Adrenal gland (tissue), 5 donors: ENCODE results near the gene PEPD.
A peak's percentile ranks its signal among the peaks of the same experiment; 100 is the strongest.

ENCODE experiments used
- CTCF ChIP-seq, 6 experiments: fragments of 450-650 bp in 4 of 6; fragments of 200-600 bp in 2 of 6; sonication (generic) in 1 of 6; IDR thresholded peaks; 1 replicate in 5 of 6; 2 replicates in 1 of 6; pipeline versions ENCODE4 v1.5.1 to v1.8.0; 2016 to 2021; ENCODE audit warnings: antibody characterized with exemption in 6 of 6, mild to moderate bottlenecking in 2 of 6, moderate library complexity in 1 of 6
- POLR2A ChIP-seq, 2 donors: fragments of 450-650 bp; IDR thresholded peaks; one replicate each; pipeline ENCODE4 v1.6.1; 2017; ENCODE audit warnings: antibody characterized with exemption in 2 of 2, mild to moderate bottlenecking in 2 of 2, moderate library complexity in 1 of 2
- donor health status: DM: no; HTN: no; CAD: no.

- peak; percentile 90 to 96 (median 92) for TF ChIP-seq CTCF (IDR thresholded peaks at IDR 0.05)
- no peak for TF ChIP-seq POLR2A (IDR thresholded peaks at IDR 0.05)
Measured at GRCh38 chr19:33406521-33407139, 115.0 kb downstream of the PEPD start.
